Body of pancreas (tissue), 4 donors: ENCODE data around the gene KRTAP5-8.
"Not testable (repeated sequence)": the region's sequence is repeated elsewhere in the genome, so short reads cannot be mapped to it uniquely, and the experiment has no call there.

Source experiments
- POLR2A ChIP-seq, 3 donors: fragments of 450-650 bp; IDR thresholded peaks; one replicate each; pipeline ENCODE4 v1.6.1; 2016; ENCODE audit warnings: antibody characterized with exemption in 3 of 3, mild to moderate bottlenecking in 2 of 3
- TF ChIP-seq, protein P1 (sequence below), 7 experiments: fragments of 450-650 bp in 4 of 7; fragments of 200-600 bp in 3 of 7; sonication (generic) in 3 of 7; IDR thresholded peaks; one replicate each; pipeline ENCODE4 v1.5.1; 2016 to 2019; ENCODE audit warnings: antibody characterized with exemption in 7 of 7

DNA sequence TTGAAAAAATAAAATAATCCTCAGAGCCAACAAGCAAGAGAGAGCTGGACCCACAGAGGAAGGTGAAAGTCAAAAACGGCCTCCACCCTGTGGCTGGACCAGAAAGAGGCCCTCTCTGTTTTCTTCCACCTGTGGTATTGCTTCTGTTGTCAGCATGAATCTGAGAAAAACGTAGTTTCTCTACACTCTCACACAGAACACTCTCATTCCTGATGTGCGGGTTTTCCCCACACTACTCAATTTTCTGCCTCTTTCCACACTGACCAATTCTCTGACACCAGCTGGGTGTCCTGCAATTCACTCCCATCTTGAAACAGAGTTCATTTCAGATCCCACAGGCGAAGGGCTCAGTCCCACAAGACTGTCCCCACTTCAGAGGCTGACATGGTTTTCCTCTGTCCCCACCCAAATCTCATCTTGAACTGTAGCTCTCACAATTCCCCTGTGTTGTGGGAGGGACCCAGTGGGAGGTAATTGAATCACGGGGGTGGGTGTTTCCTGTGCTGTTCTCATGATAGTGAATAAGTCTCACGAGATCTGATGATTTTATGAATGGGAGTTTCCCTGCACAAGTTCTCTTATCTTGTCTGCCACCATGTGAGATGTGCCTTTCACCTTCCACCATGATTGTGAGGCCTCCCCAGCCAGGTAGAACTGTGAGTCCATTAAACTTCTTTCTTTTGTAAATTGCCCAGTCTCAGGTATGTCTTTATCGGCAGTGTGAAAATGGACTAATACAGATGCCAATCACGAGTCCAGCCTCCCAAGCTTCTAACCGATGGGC lies 2.9 kb downstream of the KRTAP5-8 start:
- TF ChIP-seq, protein P1, sequence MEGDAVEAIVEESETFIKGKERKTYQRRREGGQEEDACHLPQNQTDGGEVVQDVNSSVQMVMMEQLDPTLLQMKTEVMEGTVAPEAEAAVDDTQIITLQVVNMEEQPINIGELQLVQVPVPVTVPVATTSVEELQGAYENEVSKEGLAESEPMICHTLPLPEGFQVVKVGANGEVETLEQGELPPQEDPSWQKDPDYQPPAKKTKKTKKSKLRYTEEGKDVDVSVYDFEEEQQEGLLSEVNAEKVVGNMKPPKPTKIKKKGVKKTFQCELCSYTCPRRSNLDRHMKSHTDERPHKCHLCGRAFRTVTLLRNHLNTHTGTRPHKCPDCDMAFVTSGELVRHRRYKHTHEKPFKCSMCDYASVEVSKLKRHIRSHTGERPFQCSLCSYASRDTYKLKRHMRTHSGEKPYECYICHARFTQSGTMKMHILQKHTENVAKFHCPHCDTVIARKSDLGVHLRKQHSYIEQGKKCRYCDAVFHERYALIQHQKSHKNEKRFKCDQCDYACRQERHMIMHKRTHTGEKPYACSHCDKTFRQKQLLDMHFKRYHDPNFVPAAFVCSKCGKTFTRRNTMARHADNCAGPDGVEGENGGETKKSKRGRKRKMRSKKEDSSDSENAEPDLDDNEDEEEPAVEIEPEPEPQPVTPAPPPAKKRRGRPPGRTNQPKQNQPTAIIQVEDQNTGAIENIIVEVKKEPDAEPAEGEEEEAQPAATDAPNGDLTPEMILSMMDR (IDR thresholded peaks at IDR 0.05) = not testable (repeated sequence)
- TF ChIP-seq POLR2A (IDR thresholded peaks at IDR 0.05) = not testable (repeated sequence)
